GM23338 (cell line): Measurements from ENCODE around the gene HSP90B1. TPM values are rescaled to one million over a fixed set of nuclear protein-coding genes. Genes with fewer than 3 reads are reported as not detected.

Experiments
- CREB1 ChIP-seq: fragments of 250-450 bp; sonication (Bioruptor Pico); IDR thresholded peaks from 2 replicates; pipeline ENCODE4 v1.5.0; 2020; ENCODE audit warnings: low read depth, mild to moderate bottlenecking, moderate library complexity
- JUNB ChIP-seq: IDR thresholded peaks from one replicate; pipeline ENCODE4 v1.6.1; 2016; ENCODE audit warnings: antibody characterized with exemption; ENCODE audit not compliant: unreplicated experiment
- NANOG ChIP-seq: IDR thresholded peaks from 2 replicates; pipeline ENCODE4 v1.6.1; 2016; ENCODE audit warnings: antibody characterized with exemption, borderline replicate concordance
- POLR2AphosphoS5 ChIP-seq: IDR thresholded peaks from 2 replicates; pipeline ENCODE4 v1.6.1; 2016; ENCODE audit warnings: antibody characterized with exemption, low read depth
- ZNF114 ChIP-seq: fragments of 250-450 bp; sonication (Bioruptor Pico); IDR thresholded peaks from 2 replicates; pipeline ENCODE4 v1.5.0; 2020; ENCODE audit warnings: mild to moderate bottlenecking, moderate library complexity
- ZNF331 ChIP-seq: fragments of 250-450 bp; sonication (Bioruptor Pico); IDR thresholded peaks from 2 replicates; pipeline ENCODE4 v1.5.0; 2020; ENCODE audit warnings: low read depth, mild to moderate bottlenecking, moderate library complexity
- polyA plus RNA-seq: library from polyadenylated mRNA; unstranded; fragments of >200 nt; fragmentation: Nextera tagmentation; extraction: Ambion mirVana; gene quantifications from 2 replicates; pipeline ENCODE4 v1.2.1, GENCODE V29; 2016
- total RNA-seq: library from RNA; depleted of rRNA; stranded (reverse); fragments of >200 nt; shearing (Covaris generic); gene quantifications from 2 replicates; pipeline ENCODE4 v1.2.3, GENCODE V29; 2014
- TF ChIP-seq, protein P1 (sequence below): fragments of 250-450 bp; sonication (Bioruptor Pico); IDR thresholded peaks from 2 replicates; pipeline ENCODE4 v1.5.0; 2020; ENCODE audit warnings: mild to moderate bottlenecking, moderate library complexity
- TF ChIP-seq, protein P2 (sequence below): IDR thresholded peaks from 2 replicates; pipeline ENCODE4 v1.6.1; 2016; ENCODE audit warnings: antibody characterized with exemption
- TF ChIP-seq, protein P3 (sequence below): IDR thresholded peaks from one replicate; pipeline ENCODE4 v1.6.1; 2018; ENCODE audit warnings: antibody characterized with exemption; ENCODE audit not compliant: unreplicated experiment

The HSP90B1 gene
- total and polyA plus RNA-seq, 2 experiments from 2014 or later = 605 to 1,312 TPM

DNA sequence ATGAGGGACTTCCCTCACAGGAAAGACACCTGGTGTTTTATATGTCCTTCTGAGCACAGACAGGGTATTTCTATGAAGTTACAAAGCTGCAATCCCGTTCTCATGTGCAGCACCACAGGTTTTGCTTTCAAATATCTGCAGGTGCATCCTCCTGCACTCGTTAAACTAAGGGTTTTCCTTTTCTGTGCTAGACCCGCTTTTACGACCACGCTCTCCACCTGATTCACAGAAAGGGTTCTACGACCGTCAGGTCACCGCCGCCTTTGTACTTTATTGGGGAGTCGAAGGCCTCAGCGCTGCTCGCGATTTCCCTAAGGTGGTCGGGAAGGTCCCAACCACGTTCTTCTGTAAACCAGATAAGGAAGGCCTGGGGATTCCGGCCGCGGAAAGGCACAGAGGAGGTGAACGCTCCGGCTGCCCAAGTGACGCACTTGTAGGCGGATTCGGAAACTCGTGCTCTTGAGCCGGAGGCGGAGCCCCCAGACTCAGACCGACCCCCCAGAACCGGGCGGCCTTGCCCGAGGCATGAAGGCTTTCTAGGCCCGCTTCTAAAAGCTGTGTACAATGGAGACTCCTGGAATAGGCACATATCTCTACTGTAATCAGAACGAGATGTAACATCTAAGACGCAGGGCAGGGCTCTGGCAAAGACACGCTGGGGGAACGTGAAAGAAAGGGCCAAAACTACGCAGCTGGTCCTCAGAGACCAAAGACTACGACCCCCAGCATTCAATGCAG, 995 bp upstream of the HSP90B1 start (continued):
- TF ChIP-seq, protein P1, sequence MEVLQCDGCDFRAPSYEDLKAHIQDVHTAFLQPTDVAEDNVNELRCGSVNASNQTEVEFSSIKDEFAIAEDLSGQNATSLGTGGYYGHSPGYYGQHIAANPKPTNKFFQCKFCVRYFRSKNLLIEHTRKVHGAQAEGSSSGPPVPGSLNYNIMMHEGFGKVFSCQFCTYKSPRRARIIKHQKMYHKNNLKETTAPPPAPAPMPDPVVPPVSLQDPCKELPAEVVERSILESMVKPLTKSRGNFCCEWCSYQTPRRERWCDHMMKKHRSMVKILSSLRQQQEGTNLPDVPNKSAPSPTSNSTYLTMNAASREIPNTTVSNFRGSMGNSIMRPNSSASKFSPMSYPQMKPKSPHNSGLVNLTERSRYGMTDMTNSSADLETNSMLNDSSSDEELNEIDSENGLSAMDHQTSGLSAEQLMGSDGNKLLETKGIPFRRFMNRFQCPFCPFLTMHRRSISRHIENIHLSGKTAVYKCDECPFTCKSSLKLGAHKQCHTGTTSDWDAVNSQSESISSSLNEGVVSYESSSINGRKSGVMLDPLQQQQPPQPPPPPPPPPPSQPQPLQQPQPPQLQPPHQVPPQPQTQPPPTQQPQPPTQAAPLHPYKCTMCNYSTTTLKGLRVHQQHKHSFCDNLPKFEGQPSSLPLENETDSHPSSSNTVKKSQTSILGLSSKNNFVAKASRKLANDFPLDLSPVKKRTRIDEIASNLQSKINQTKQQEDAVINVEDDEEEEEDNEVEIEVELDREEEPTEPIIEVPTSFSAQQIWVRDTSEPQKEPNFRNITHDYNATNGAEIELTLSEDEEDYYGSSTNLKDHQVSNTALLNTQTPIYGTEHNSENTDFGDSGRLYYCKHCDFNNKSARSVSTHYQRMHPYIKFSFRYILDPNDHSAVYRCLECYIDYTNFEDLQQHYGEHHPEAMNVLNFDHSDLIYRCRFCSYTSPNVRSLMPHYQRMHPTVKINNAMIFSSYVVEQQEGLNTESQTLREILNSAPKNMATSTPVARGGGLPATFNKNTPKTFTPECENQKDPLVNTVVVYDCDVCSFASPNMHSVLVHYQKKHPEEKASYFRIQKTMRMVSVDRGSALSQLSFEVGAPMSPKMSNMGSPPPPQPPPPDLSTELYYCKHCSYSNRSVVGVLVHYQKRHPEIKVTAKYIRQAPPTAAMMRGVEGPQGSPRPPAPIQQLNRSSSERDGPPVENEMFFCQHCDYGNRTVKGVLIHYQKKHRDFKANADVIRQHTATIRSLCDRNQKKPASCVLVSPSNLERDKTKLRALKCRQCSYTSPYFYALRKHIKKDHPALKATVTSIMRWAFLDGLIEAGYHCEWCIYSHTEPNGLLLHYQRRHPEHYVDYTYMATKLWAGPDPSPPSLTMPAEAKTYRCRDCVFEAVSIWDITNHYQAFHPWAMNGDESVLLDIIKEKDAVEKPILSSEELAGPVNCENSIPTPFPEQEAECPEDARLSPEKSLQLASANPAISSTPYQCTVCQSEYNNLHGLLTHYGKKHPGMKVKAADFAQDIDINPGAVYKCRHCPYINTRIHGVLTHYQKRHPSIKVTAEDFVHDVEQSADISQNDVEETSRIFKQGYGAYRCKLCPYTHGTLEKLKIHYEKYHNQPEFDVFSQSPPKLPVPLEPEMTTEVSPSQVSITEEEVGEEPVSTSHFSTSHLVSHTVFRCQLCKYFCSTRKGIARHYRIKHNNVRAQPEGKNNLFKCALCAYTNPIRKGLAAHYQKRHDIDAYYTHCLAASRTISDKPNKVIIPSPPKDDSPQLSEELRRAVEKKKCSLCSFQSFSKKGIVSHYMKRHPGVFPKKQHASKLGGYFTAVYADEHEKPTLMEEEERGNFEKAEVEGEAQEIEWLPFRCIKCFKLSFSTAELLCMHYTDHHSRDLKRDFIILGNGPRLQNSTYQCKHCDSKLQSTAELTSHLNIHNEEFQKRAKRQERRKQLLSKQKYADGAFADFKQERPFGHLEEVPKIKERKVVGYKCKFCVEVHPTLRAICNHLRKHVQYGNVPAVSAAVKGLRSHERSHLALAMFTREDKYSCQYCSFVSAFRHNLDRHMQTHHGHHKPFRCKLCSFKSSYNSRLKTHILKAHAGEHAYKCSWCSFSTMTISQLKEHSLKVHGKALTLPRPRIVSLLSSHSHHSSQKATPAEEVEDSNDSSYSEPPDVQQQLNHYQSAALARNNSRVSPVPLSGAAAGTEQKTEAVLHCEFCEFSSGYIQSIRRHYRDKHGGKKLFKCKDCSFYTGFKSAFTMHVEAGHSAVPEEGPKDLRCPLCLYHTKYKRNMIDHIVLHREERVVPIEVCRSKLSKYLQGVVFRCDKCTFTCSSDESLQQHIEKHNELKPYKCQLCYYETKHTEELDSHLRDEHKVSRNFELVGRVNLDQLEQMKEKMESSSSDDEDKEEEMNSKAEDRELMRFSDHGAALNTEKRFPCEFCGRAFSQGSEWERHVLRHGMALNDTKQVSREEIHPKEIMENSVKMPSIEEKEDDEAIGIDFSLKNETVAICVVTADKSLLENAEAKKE = no peak
- TF ChIP-seq, protein P2, sequence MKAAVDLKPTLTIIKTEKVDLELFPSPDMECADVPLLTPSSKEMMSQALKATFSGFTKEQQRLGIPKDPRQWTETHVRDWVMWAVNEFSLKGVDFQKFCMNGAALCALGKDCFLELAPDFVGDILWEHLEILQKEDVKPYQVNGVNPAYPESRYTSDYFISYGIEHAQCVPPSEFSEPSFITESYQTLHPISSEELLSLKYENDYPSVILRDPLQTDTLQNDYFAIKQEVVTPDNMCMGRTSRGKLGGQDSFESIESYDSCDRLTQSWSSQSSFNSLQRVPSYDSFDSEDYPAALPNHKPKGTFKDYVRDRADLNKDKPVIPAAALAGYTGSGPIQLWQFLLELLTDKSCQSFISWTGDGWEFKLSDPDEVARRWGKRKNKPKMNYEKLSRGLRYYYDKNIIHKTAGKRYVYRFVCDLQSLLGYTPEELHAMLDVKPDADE = peak; percentile 94
- TF ChIP-seq CREB1 (CRISPR knock-in tag) = peak; percentile 64
- TF ChIP-seq NANOG = no peak
- TF ChIP-seq JUNB = no peak
- no peak for TF ChIP-seq ZNF114 (CRISPR knock-in tag)
- TF ChIP-seq POLR2AphosphoS5 = peak; percentile 83
- no peak for TF ChIP-seq ZNF331 (CRISPR knock-in tag)
- TF ChIP-seq, protein P3, sequence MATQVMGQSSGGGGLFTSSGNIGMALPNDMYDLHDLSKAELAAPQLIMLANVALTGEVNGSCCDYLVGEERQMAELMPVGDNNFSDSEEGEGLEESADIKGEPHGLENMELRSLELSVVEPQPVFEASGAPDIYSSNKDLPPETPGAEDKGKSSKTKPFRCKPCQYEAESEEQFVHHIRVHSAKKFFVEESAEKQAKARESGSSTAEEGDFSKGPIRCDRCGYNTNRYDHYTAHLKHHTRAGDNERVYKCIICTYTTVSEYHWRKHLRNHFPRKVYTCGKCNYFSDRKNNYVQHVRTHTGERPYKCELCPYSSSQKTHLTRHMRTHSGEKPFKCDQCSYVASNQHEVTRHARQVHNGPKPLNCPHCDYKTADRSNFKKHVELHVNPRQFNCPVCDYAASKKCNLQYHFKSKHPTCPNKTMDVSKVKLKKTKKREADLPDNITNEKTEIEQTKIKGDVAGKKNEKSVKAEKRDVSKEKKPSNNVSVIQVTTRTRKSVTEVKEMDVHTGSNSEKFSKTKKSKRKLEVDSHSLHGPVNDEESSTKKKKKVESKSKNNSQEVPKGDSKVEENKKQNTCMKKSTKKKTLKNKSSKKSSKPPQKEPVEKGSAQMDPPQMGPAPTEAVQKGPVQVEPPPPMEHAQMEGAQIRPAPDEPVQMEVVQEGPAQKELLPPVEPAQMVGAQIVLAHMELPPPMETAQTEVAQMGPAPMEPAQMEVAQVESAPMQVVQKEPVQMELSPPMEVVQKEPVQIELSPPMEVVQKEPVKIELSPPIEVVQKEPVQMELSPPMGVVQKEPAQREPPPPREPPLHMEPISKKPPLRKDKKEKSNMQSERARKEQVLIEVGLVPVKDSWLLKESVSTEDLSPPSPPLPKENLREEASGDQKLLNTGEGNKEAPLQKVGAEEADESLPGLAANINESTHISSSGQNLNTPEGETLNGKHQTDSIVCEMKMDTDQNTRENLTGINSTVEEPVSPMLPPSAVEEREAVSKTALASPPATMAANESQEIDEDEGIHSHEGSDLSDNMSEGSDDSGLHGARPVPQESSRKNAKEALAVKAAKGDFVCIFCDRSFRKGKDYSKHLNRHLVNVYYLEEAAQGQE = no peak
